ENCODE results near the gene SPC25. TPM values are rescaled to one million over a fixed set of nuclear protein-coding genes. Genes with fewer than 3 reads are reported as not detected.

Gene SPC25
- total RNA-seq, 4 donors from 2014 or later, result 2.5 to 10.5 TPM; not detected in 2

GRCh38 chr2:168928113-168928831 lies 38.0 kb upstream of the SPC25 start:
- intact Hi-C loops (cut with DNase I; ENCODE audit: low total_unique reads), result no loop called here
- H3K27ac ChIP-seq, result peak overlapping the region in 2 of 4 donors; percentile 9 to 18
- WGBS, 2 donors (ENCODE audit: low coverage in 1 of 2), result 53 to 56% methylated on average over 3 of the region's 3 CpGs
- H3K9me3 ChIP-seq, result no peaks in the 10 kb centered on the region
- TF ChIP-seq POLR2AphosphoS5 (IDR thresholded peaks at IDR 0.05), result no peak
- TF ChIP-seq, protein P1, sequence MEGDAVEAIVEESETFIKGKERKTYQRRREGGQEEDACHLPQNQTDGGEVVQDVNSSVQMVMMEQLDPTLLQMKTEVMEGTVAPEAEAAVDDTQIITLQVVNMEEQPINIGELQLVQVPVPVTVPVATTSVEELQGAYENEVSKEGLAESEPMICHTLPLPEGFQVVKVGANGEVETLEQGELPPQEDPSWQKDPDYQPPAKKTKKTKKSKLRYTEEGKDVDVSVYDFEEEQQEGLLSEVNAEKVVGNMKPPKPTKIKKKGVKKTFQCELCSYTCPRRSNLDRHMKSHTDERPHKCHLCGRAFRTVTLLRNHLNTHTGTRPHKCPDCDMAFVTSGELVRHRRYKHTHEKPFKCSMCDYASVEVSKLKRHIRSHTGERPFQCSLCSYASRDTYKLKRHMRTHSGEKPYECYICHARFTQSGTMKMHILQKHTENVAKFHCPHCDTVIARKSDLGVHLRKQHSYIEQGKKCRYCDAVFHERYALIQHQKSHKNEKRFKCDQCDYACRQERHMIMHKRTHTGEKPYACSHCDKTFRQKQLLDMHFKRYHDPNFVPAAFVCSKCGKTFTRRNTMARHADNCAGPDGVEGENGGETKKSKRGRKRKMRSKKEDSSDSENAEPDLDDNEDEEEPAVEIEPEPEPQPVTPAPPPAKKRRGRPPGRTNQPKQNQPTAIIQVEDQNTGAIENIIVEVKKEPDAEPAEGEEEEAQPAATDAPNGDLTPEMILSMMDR (IDR thresholded peaks at IDR 0.05), result no peak
- no peak for TF ChIP-seq EP300 (IDR thresholded peaks at IDR 0.05; ENCODE audit: low read depth)
- no peak for TF ChIP-seq POLR2A (IDR thresholded peaks at IDR 0.05)
- DNase-seq, result no peak
- H3K27me3 ChIP-seq, result no peaks in the 10 kb centered on the region
- H3K36me3 ChIP-seq, result no peaks in the 10 kb centered on the region
- H3K4me1 ChIP-seq, result peaks cover 0 to 13% (median 2%) of the 10 kb centered on the region in 4 donors
- H3K4me3 ChIP-seq, result no peak overlapping the region
- in situ Hi-C loops (cut with MboI; ENCODE audit: low pct_ligation_motif_present in 1 of 4, low pct_unique_long_range_greater_than_20kb in 1 of 4, low sequenced_read_pairs in 3 of 4), result loop anchor here in 1 of 4 donors (10.0 kb wide), 1 partner anchor 583 kb away; no protein-coding TSS in a partner anchor

DNA sequence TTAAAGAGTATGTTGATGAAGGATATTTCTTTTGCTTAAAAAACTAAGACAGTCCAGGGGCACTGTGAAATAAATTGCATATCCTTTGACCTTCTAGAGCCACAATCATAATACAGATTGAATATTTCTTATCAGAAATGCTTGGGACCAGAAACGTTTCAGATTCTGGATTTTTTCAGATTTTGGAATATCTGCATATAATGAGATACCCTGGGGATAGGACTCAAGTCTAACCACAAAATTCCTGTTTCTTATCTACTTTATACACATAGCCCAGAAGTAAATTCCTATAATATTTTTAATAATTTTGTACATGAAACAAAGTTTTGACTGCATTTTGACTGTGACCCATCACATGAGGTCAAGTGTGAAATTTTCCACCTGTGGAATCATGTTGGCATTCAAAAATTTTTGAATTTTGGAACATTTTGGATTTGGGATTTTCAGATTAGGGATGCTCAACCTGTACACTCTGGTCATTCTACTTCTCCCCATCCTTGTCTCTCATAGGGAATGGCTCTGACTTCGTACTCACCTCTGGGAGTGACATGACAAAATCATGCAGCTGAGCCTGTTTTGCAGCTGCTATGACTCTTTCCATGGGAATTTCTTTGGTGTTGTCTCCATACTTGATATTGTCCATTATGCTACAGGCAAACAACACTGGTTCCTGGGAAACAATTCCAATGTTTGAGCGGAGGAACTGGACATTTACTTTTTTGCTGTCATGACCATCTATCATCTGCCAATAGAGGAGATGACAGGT lies 36.6 kb upstream of the SPC25 start:
- intact Hi-C loops (cut with DNase I; ENCODE audit: low total_unique reads) (no loop called here), in situ Hi-C loops (cut with MboI; ENCODE audit: low pct_ligation_motif_present in 1 of 4, low pct_unique_long_range_greater_than_20kb in 1 of 4, low sequenced_read_pairs in 3 of 4) (loop anchor here in 1 of 4 donors (10.0 kb wide), 1 partner anchor 582 kb away; no protein-coding TSS in a partner anchor)
- H3K4me1 ChIP-seq, result peaks cover 0 to 13% (median 2%) of the 10 kb centered on the region in 4 donors
- no peaks in the 10 kb centered on the region for H3K27me3 ChIP-seq
- no peaks in the 10 kb centered on the region for H3K36me3 ChIP-seq
- no peaks in the 10 kb centered on the region for H3K9me3 ChIP-seq
- no peak overlapping the region for H3K27ac ChIP-seq
- WGBS, 2 donors (ENCODE audit: low coverage in 1 of 2), result 80 to 84% methylated on average over 3 of the region's 3 CpGs
- no peak for TF ChIP-seq POLR2AphosphoS5 (IDR thresholded peaks at IDR 0.05)
- TF ChIP-seq POLR2A (IDR thresholded peaks at IDR 0.05), result no peak
- TF ChIP-seq, protein P1 (IDR thresholded peaks at IDR 0.05), result no peak
- no peak for TF ChIP-seq EP300 (IDR thresholded peaks at IDR 0.05; ENCODE audit: low read depth)
- H3K4me3 ChIP-seq, result no peak overlapping the region
- DNase-seq, result no peak

- H3K27me3 ChIP-seq, result no peaks in the 10 kb centered on the region
- TF ChIP-seq, protein P1 (IDR thresholded peaks at IDR 0.05), result peak; percentile 58 to 73 (median 69)
- no peak for TF ChIP-seq POLR2AphosphoS5 (IDR thresholded peaks at IDR 0.05)
- no peaks in the 10 kb centered on the region for H3K4me1 ChIP-seq
- H3K27ac ChIP-seq, result no peak overlapping the region
- WGBS, 2 donors (ENCODE audit: low coverage in 1 of 2), result 23 to 30% methylated on average over 4 of the region's 4 CpGs
- no peak overlapping the region for H3K4me3 ChIP-seq
- no peaks in the 10 kb centered on the region for H3K36me3 ChIP-seq
- in situ Hi-C loops (cut with MboI; ENCODE audit: low pct_ligation_motif_present in 1 of 4, low pct_unique_long_range_greater_than_20kb in 1 of 4, low sequenced_read_pairs in 3 of 4) (loop anchor here in 3 of 4 donors (10.0 to 25.0 kb wide), 4 partner anchors 158 to 783 kb away; no protein-coding TSS in a partner anchor), intact Hi-C loops (cut with DNase I; ENCODE audit: low total_unique reads) (loop anchor here (5.0 kb wide), 1 partner anchor 573 kb away; no protein-coding TSS in a partner anchor)
- H3K9me3 ChIP-seq, result no peaks in the 10 kb centered on the region
- no peak for DNase-seq
Observed at GRCh38 chr2:168920504-168921157, 30.4 kb upstream of the SPC25 start.

- Histone ChIP-seq H3K27me3 (peaks cover 9% of the 10 kb centered on the region), H3K27ac (no peak overlapping the region), H3K36me3 (no peaks in the 10 kb centered on the region), H3K4me1 (peaks cover 0 to 5% (median 2%) of the 10 kb centered on the region in 4 donors), H3K9me3 (no peaks in the 10 kb centered on the region), H3K4me3 (no peak overlapping the region)
- in situ Hi-C loops (cut with MboI; ENCODE audit: low pct_ligation_motif_present in 1 of 4, low pct_unique_long_range_greater_than_20kb in 1 of 4, low sequenced_read_pairs in 3 of 4) (loop anchor here (5.0 to 25.0 kb wide), 4 partner anchors 154 to 779 kb away; no protein-coding TSS in a partner anchor), intact Hi-C loops (cut with DNase I; ENCODE audit: low total_unique reads) (no loop called here)
- TF ChIP-seq POLR2AphosphoS5 (IDR thresholded peaks at IDR 0.05) (no peak), POLR2A (IDR thresholded peaks at IDR 0.05) (no peak), EP300 (IDR thresholded peaks at IDR 0.05; ENCODE audit: low read depth) (no peak)
- TF ChIP-seq, protein P1 (IDR thresholded peaks at IDR 0.05), result no peak
- no peak for DNase-seq
- 79 to 100% methylated on average over 2 to 4 of the region's 4 CpGs for WGBS, 2 donors (ENCODE audit: low coverage in 1 of 2)
Observed at GRCh38 chr2:168916331-168916675, 26.1 kb upstream of the SPC25 start.

Measured in transverse colon (tissue), 4 donors.